Measurements from ENCODE around the gene KCNC4. TPM values are rescaled to one million over a fixed set of nuclear protein-coding genes. Genes with fewer than 3 reads are reported as not detected.

Gene KCNC4
- total RNA-seq, 4 donors from 2014 or later: 4.4 to 12.0 (median 6.7) TPM

DNA sequence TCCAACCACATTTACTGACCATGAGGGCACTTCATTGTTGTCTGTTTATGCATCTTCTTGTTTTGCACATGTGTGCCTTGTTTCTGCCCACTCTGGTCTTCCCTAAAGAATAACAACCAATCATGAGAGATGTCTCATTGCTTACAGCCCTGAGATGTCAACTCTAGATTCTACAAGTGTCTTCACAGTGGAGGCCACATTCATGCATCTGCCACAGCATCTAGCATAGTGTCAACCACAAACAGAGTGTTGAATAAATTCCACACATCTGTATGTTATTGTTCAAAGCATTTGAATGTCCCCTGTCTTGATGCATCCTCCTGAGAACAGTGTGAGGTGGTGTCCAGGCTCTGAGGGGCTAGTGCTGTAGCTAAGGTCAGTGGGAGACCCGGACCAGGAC lies 43.1 kb downstream of the KCNC4 start:
- TF ChIP-seq, protein P1, sequence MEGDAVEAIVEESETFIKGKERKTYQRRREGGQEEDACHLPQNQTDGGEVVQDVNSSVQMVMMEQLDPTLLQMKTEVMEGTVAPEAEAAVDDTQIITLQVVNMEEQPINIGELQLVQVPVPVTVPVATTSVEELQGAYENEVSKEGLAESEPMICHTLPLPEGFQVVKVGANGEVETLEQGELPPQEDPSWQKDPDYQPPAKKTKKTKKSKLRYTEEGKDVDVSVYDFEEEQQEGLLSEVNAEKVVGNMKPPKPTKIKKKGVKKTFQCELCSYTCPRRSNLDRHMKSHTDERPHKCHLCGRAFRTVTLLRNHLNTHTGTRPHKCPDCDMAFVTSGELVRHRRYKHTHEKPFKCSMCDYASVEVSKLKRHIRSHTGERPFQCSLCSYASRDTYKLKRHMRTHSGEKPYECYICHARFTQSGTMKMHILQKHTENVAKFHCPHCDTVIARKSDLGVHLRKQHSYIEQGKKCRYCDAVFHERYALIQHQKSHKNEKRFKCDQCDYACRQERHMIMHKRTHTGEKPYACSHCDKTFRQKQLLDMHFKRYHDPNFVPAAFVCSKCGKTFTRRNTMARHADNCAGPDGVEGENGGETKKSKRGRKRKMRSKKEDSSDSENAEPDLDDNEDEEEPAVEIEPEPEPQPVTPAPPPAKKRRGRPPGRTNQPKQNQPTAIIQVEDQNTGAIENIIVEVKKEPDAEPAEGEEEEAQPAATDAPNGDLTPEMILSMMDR (IDR thresholded peaks at IDR 0.05): no peak
- DNase-seq (ENCODE audit: low spot score) (no peak), ATAC-seq (ENCODE audit: low FRiP score) (no peak)

- TF ChIP-seq, protein P1 (IDR thresholded peaks at IDR 0.05): no peak
- no peak for ATAC-seq (ENCODE audit: low FRiP score)
These were observed 44.7 kb downstream of the KCNC4 start for GRCh38 chr1:110254604-110255391.

DNA sequence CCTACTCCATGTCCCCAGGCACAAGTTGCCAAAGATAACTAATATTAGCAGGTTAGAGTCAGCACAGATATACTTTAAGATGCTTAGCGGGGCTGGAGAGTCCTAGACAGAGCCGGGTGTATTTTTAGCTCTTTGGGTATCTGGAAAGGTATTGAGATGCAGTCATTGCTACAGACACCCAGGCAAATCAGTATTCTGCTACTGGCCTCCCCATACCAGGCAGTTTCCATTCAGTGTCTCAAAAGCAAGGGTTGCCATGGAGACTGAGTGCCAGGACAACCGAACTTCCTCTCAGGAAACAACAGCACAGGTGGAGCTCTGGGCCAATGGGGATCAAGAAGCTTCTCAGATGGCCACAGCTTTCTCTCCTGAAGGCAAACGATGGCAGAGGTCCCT lies 45.3 kb downstream of the KCNC4 start:
- TF ChIP-seq, protein P1 (IDR thresholded peaks at IDR 0.05): no peak
- ATAC-seq (ENCODE audit: low FRiP score) (no peak), DNase-seq (ENCODE audit: low spot score) (no peak)

More at GRCh38 chr1:110254604-110255391, 44.7 kb downstream of the KCNC4 start:
- DNase-seq (ENCODE audit: low spot score): no peak

DNA sequence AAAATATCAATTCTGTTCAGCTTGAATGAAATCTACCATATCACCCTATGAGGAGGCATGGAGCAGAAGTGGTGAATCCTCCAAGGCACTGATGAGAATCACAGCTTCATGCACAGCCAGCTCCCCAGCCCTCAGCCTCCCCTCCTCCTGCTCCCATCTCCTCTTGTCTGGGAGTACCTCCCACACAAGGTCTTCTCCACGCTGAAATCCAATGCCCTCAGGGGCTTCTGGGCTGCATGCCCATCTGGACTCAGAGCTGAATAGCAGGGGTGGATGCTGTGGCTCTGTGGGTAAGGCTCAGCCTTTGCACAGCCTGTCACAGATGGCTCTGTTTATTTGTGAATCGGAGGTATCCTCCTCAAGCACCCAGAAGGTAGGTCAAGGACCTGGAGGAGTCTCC lies 48.6 kb downstream of the KCNC4 start:
- TF ChIP-seq, protein P1 (IDR thresholded peaks at IDR 0.05): no peak

GRCh38 chr1:110259770-110260169 lies 49.7 kb downstream of the KCNC4 start:
- ATAC-seq (ENCODE audit: low FRiP score): no peak

More for the DNA sequence above, 48.6 kb downstream of the KCNC4 start:
- ATAC-seq (ENCODE audit: low FRiP score): no peak
- no peak for DNase-seq (ENCODE audit: low spot score)

More at GRCh38 chr1:110259770-110260169, 49.7 kb downstream of the KCNC4 start:
- TF ChIP-seq, protein P1 (IDR thresholded peaks at IDR 0.05): no peak
- no peak for DNase-seq (ENCODE audit: low spot score)

Small RNA genes lying within 50 kb of the gene (small RNA-seq; reads per million reads assigned to genes)
- not detected for gene AL137790.1

Other genes starting within 250 kb of the KCNC4 start
- 100 to 1,000 TPM in 2 of 4 donors, 10 to 100 TPM in 2; 76.0 to 107 (median 95.8) TPM for gene AHCYL1, start 225.5 kb upstream of the KCNC4 start, total RNA-seq
- 10 to 100 TPM; 36.7 to 50.7 (median 46.1) TPM for gene STRIP1, start 175.7 kb upstream of the KCNC4 start, total RNA-seq
- gene ALX3, start 139.6 kb upstream of the KCNC4 start, total RNA-seq: not detected
- gene UBL4B, start 97.9 kb upstream of the KCNC4 start, total RNA-seq: under 1 TPM in 2 of 4 donors, not detected in 2; 0.46 to 0.63 TPM
- gene SLC6A17, start 59.8 kb upstream of the KCNC4 start, total RNA-seq: under 1 TPM in 3 of 4 donors, not detected in 1; 0.06 to 0.19 (median 0.12) TPM
- gene RBM15, start 129.1 kb downstream of the KCNC4 start, total RNA-seq: 10 to 100 TPM; 28.7 to 55.0 (median 35.1) TPM
- gene SLC16A4, start 180.7 kb downstream of the KCNC4 start, total RNA-seq: 10 to 100 TPM in 1 of 4 donors, 1 to 10 TPM in 3; 9.1 to 19.8 (median 9.7) TPM
- 100 to 1,000 TPM in 3 of 4 donors, 10 to 100 TPM in 1; 94.4 to 130 (median 116) TPM for gene LAMTOR5, start 197.4 kb downstream of the KCNC4 start, total RNA-seq
- 10 to 100 TPM in 1 of 4 donors, 1 to 10 TPM in 2, under 1 TPM in 1; 0.50 to 74.1 (median 2.6) TPM for gene PROK1, start 240.8 kb downstream of the KCNC4 start, total RNA-seq

Measured in omental fat pad (tissue), 4 donors.